Neural cell (in vitro differentiated cells): ENCODE measurements around the gene NCOA7. TPM values are rescaled to one million over a fixed set of nuclear protein-coding genes. Genes with fewer than 3 reads are reported as not detected.

Experiments
- H2AFZ ChIP-seq: fragments of 200-600, 300-800 bp; sonication (generic), shearing (Covaris generic); 2 replicates; pipeline ENCODE4 v1.6.0; 2014; ENCODE audit warnings: low read depth, mild to moderate bottlenecking, antibody characterized with exemption, low read length, moderate library complexity
- H3F3A ChIP-seq: fragments of 200-600 bp; shearing (Covaris generic); 2 replicates; pipeline ENCODE4 v1.6.1; 2016; ENCODE audit warnings: mild to moderate bottlenecking, moderate library complexity, mixed read lengths, antibody characterized with exemption, low read length; ENCODE audit not compliant: insufficient read depth, poor library complexity, severe bottlenecking
- H3K27ac ChIP-seq: fragments of 200-600, 300-800 bp; sonication (generic), shearing (Covaris generic); 2 replicates; pipeline ENCODE4 v1.5.1; 2014; ENCODE audit warnings: mild to moderate bottlenecking, low read length, moderate library complexity
- H3K27me3 ChIP-seq: fragments of 300-800, 200-600 bp; sonication (generic), shearing (Covaris generic); 2 replicates; pipeline ENCODE4 v1.6.0; 2014; ENCODE audit warnings: mild to moderate bottlenecking, low read depth, low read length, moderate library complexity; ENCODE audit not compliant: insufficient read depth
- H3K36me3 ChIP-seq: fragments of 300-800, 200-600 bp; sonication (generic), shearing (Covaris generic); 2 replicates; pipeline ENCODE4 v1.5.1; 2014; ENCODE audit warnings: mild to moderate bottlenecking, antibody characterized with exemption, low read length, moderate library complexity; ENCODE audit not compliant: insufficient read depth
- H3K4me2 ChIP-seq: fragments of 300-800, 200-600 bp; sonication (generic), shearing (Covaris generic); 2 replicates; pipeline ENCODE4 v1.6.0; 2014; ENCODE audit warnings: mild to moderate bottlenecking, low read length
- H3K4me3 ChIP-seq: fragments of 300-800, 200-600 bp; sonication (generic), shearing (Covaris generic); 2 replicates; pipeline ENCODE4 v1.5.1; 2014; ENCODE audit warnings: mild to moderate bottlenecking, low read length, moderate library complexity
- H3K79me2 ChIP-seq: fragments of 200-600 bp; shearing (Covaris generic); replicated peaks from 2 replicates; pipeline ENCODE4 v1.6.0; 2014; ENCODE audit warnings: mild to moderate bottlenecking, low read length, moderate library complexity; ENCODE audit not compliant: insufficient read depth
- H3K9ac ChIP-seq: fragments of 300-800, 200-600 bp; sonication (generic), shearing (Covaris generic); 2 replicates; pipeline ENCODE4 v1.6.1; 2016; ENCODE audit warnings: mild to moderate bottlenecking, low read length, mixed read lengths
- H3K9me2 ChIP-seq: fragments of 200-600 bp; shearing (Covaris generic); 2 replicates; pipeline ENCODE4 v1.6.1; 2016; ENCODE audit warnings: mild to moderate bottlenecking, low read length, mixed read lengths; ENCODE audit not compliant: insufficient read depth
- H3K9me3 ChIP-seq: fragments of 200-600, 300-800 bp; sonication (generic), shearing (Covaris generic); 2 replicates; pipeline ENCODE4 v1.6.1; 2016; ENCODE audit warnings: mild to moderate bottlenecking, mixed run types, low read length, moderate library complexity, mixed read lengths
- H4K20me1 ChIP-seq: fragments of 200-600 bp; shearing (Covaris generic); 2 replicates; pipeline ENCODE4 v1.6.1; 2016; ENCODE audit warnings: mild to moderate bottlenecking, mixed run types; ENCODE audit not compliant: insufficient read depth
- CTCF ChIP-seq: fragments of 450-650 bp; IDR thresholded peaks from 2 replicates; pipeline ENCODE4 v1.5.1; 2014; ENCODE audit warnings: antibody characterized with exemption, mild to moderate bottlenecking, moderate library complexity; ENCODE audit not compliant: poor library complexity, severe bottlenecking
- EZH2 ChIP-seq: fragments of 200-600, 300-800 bp; shearing (Covaris generic), sonication (generic); IDR thresholded peaks from 2 replicates; pipeline ENCODE4 v1.6.1; 2014; ENCODE audit warnings: antibody characterized with exemption, low read length, borderline replicate concordance, mild to moderate bottlenecking; ENCODE audit not compliant: insufficient read depth, poor library complexity, severe bottlenecking
- MXI1 ChIP-seq: fragments of 450-650 bp; conservative IDR thresholded peaks from 2 replicates; pipeline ENCODE4 v1.6.1; 2014; ENCODE audit warnings: antibody characterized with exemption, mild to moderate bottlenecking; ENCODE audit not compliant: poor library complexity, severe bottlenecking
- RAD21 ChIP-seq: fragments of 450-650 bp; conservative IDR thresholded peaks from 2 replicates; pipeline ENCODE4 v1.6.1; 2014; ENCODE audit warnings: antibody characterized with exemption, mild to moderate bottlenecking, moderate library complexity
- REST ChIP-seq: IDR thresholded peaks from 2 replicates; pipeline ENCODE4 v1.6.1; 2012; ENCODE audit warnings: borderline replicate concordance
- TAF1 ChIP-seq: IDR thresholded peaks from 2 replicates; pipeline ENCODE4 v1.6.1; 2012; ENCODE audit warnings: low read depth
- polyA plus RNA-seq: library from polyadenylated mRNA; depleted of rRNA; stranded (reverse); fragments of >200 nt; gene quantifications from 2 replicates; pipeline ENCODE4 v1.2.3, GENCODE V29; 2014

Gene NCOA7
- polyA plus RNA-seq, 1 donor from 2014 or later: 17.1 TPM

- Histone ChIP-seq H3K9ac (peak overlapping the region; percentile 76), H3K36me3 (no peaks in the 10 kb centered on the region), H3K9me2 (no peaks in the 10 kb centered on the region)
These were observed 1.6 kb upstream of the NCOA7 start for GRCh38 chr6:125789167-125789566.

GRCh38 chr6:125789576-125790357, 993 bp upstream of the NCOA7 start:
- no peaks in the 10 kb centered on the region for H3K9me2 ChIP-seq
- no peaks in the 10 kb centered on the region for H3K9me3 ChIP-seq
- TF ChIP-seq EZH2 (no peak), MXI1 (no peak), RAD21 (no peak), CTCF (no peak)
- peak overlapping the region; percentile 61 for H2AFZ ChIP-seq
- peaks cover 19% of the 10 kb centered on the region for H3K79me2 ChIP-seq
- H3K27me3 ChIP-seq: no peaks in the 10 kb centered on the region
- peak overlapping the region; percentile 89 for H3K4me3 ChIP-seq
- no peaks in the 10 kb centered on the region for H3K36me3 ChIP-seq
- peak overlapping the region; percentile 49 for H3K4me2 ChIP-seq
- H3K9ac ChIP-seq: peak overlapping the region; percentile 76
- H4K20me1 ChIP-seq: no peaks in the 10 kb centered on the region
- no peaks in the 10 kb centered on the region for H3F3A ChIP-seq
- H3K27ac ChIP-seq: peak overlapping the region; percentile 81

More at GRCh38 chr6:125789167-125789566, 1.6 kb upstream of the NCOA7 start:
- H3K4me2 ChIP-seq: peak overlapping the region; percentile 49
- H3K79me2 ChIP-seq: peaks cover 18% of the 10 kb centered on the region
- H3K27me3 ChIP-seq: no peaks in the 10 kb centered on the region
- peak overlapping the region; percentile 81 for H3K27ac ChIP-seq
- H2AFZ ChIP-seq: peak overlapping the region; percentile 61
- TF ChIP-seq TAF1 (no peak), RAD21 (no peak), MXI1 (no peak), REST (no peak), EZH2 (no peak)
- H3F3A ChIP-seq: no peaks in the 10 kb centered on the region
- H3K9me3 ChIP-seq: no peaks in the 10 kb centered on the region
- peak overlapping the region; percentile 89 for H3K4me3 ChIP-seq
- H4K20me1 ChIP-seq: no peaks in the 10 kb centered on the region
